WTC11 (cell line): ENCODE results near the gene B4GALNT3.

Experiments
- MXD4 ChIP-seq: fragments of 250-450 bp; sonication (Bioruptor Pico); IDR thresholded peaks from 2 replicates; pipeline ENCODE4 v1.8.0; 2021; ENCODE audit warnings: mild to moderate bottlenecking, moderate library complexity, borderline replicate concordance
- MYBL2 ChIP-seq: sonication (generic); formaldehyde crosslinking; IDR thresholded peaks from 2 replicates; pipeline ENCODE4 v1.8.1; 2023; ENCODE audit warnings: mild to moderate bottlenecking, moderate library complexity, missing genetic modification reagents
- NFYB ChIP-seq: sonication (generic); formaldehyde crosslinking; conservative IDR thresholded peaks from 2 replicates; pipeline ENCODE4 v1.8.0; 2022; ENCODE audit warnings: low read depth, missing genetic modification reagents
- NR3C1 ChIP-seq: sonication (generic); formaldehyde crosslinking; conservative IDR thresholded peaks from 2 replicates; pipeline ENCODE4 v1.8.1; 2023; ENCODE audit warnings: low read depth, mild to moderate bottlenecking, missing genetic modification reagents
- ZNF121 ChIP-seq: sonication (generic); formaldehyde crosslinking; IDR thresholded peaks from 2 replicates; pipeline ENCODE4 v1.8.0; 2023; ENCODE audit warnings: missing genetic modification reagents
- TF ChIP-seq, protein P1 (sequence below): fragments of 200-600 bp; IDR thresholded peaks from 2 replicates; pipeline ENCODE4 v1.8.0; 2022; ENCODE audit warnings: antibody characterized with exemption
- TF ChIP-seq, protein P2 (sequence below): sonication (generic); formaldehyde crosslinking; IDR thresholded peaks from 2 replicates; pipeline ENCODE4 v1.8.0; 2022; ENCODE audit warnings: mild to moderate bottlenecking, missing genetic modification reagents
- TF ChIP-seq, protein P3 (sequence below): sonication (generic); formaldehyde crosslinking; IDR thresholded peaks from 2 replicates; pipeline ENCODE4 v1.8.1; 2022; ENCODE audit warnings: low read depth, missing genetic modification reagents, borderline replicate concordance
- TF ChIP-seq, protein P4 (sequence below): sonication (generic); formaldehyde crosslinking; IDR thresholded peaks from 2 replicates; pipeline ENCODE4 v1.8.1; 2022; ENCODE audit warnings: mild to moderate bottlenecking, missing genetic modification reagents, moderate library complexity, borderline replicate concordance
- TF ChIP-seq, protein P5 (sequence below): sonication (generic); formaldehyde crosslinking; IDR thresholded peaks from 2 replicates; pipeline ENCODE4 v1.8.0; 2022; ENCODE audit warnings: mild to moderate bottlenecking, missing genetic modification reagents
- TF ChIP-seq, protein P6 (sequence below): sonication (generic); formaldehyde crosslinking; IDR thresholded peaks from 2 replicates; pipeline ENCODE4 v1.8.1; 2023; ENCODE audit warnings: mild to moderate bottlenecking, missing genetic modification reagents, moderate library complexity
- TF ChIP-seq, protein P7 (sequence below): sonication (generic); formaldehyde crosslinking; conservative IDR thresholded peaks from 2 replicates; pipeline ENCODE4 v1.8.1; 2022; ENCODE audit warnings: mild to moderate bottlenecking, missing genetic modification reagents

DNA sequence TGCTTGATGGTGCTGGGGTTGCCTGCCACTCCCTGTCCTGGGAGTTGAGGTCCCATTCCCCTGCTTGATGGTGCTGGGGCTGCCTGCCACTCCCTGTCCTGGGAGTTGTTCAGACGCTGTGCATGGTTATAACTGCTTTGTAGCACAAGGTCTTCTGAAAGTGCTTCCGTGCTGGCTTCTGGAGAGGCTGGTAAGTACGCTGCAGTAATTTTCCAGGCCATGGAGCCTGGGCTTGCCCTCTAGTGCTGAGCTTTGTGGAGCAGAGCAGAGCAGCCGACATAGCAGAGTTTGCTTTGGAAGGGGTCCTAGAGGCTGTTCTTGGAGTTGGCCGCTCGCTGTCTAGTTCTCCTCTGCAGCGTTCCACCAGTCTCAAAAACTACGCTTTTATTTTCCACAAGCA, 6.3 kb downstream of the B4GALNT3 start:
- TF ChIP-seq, protein P1, sequence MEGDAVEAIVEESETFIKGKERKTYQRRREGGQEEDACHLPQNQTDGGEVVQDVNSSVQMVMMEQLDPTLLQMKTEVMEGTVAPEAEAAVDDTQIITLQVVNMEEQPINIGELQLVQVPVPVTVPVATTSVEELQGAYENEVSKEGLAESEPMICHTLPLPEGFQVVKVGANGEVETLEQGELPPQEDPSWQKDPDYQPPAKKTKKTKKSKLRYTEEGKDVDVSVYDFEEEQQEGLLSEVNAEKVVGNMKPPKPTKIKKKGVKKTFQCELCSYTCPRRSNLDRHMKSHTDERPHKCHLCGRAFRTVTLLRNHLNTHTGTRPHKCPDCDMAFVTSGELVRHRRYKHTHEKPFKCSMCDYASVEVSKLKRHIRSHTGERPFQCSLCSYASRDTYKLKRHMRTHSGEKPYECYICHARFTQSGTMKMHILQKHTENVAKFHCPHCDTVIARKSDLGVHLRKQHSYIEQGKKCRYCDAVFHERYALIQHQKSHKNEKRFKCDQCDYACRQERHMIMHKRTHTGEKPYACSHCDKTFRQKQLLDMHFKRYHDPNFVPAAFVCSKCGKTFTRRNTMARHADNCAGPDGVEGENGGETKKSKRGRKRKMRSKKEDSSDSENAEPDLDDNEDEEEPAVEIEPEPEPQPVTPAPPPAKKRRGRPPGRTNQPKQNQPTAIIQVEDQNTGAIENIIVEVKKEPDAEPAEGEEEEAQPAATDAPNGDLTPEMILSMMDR: no peak
- no peak for TF ChIP-seq NFYB (CRISPR knock-in tag)
- TF ChIP-seq, protein P2, sequence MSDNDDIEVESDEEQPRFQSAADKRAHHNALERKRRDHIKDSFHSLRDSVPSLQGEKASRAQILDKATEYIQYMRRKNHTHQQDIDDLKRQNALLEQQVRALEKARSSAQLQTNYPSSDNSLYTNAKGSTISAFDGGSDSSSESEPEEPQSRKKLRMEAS (CRISPR knock-in tag): no peak
- TF ChIP-seq, protein P3, sequence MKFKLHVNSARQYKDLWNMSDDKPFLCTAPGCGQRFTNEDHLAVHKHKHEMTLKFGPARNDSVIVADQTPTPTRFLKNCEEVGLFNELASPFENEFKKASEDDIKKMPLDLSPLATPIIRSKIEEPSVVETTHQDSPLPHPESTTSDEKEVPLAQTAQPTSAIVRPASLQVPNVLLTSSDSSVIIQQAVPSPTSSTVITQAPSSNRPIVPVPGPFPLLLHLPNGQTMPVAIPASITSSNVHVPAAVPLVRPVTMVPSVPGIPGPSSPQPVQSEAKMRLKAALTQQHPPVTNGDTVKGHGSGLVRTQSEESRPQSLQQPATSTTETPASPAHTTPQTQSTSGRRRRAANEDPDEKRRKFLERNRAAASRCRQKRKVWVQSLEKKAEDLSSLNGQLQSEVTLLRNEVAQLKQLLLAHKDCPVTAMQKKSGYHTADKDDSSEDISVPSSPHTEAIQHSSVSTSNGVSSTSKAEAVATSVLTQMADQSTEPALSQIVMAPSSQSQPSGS (CRISPR knock-in tag): no peak
- TF ChIP-seq MXD4 (CRISPR knock-in tag): no peak
- TF ChIP-seq, protein P4, sequence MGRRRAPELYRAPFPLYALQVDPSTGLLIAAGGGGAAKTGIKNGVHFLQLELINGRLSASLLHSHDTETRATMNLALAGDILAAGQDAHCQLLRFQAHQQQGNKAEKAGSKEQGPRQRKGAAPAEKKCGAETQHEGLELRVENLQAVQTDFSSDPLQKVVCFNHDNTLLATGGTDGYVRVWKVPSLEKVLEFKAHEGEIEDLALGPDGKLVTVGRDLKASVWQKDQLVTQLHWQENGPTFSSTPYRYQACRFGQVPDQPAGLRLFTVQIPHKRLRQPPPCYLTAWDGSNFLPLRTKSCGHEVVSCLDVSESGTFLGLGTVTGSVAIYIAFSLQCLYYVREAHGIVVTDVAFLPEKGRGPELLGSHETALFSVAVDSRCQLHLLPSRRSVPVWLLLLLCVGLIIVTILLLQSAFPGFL (CRISPR knock-in tag): no peak
- no peak for TF ChIP-seq ZNF121 (CRISPR knock-in tag)
- no peak for TF ChIP-seq NR3C1 (CRISPR knock-in tag)
- TF ChIP-seq, protein P5, sequence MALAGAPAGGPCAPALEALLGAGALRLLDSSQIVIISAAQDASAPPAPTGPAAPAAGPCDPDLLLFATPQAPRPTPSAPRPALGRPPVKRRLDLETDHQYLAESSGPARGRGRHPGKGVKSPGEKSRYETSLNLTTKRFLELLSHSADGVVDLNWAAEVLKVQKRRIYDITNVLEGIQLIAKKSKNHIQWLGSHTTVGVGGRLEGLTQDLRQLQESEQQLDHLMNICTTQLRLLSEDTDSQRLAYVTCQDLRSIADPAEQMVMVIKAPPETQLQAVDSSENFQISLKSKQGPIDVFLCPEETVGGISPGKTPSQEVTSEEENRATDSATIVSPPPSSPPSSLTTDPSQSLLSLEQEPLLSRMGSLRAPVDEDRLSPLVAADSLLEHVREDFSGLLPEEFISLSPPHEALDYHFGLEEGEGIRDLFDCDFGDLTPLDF: no peak
- TF ChIP-seq, protein P6, sequence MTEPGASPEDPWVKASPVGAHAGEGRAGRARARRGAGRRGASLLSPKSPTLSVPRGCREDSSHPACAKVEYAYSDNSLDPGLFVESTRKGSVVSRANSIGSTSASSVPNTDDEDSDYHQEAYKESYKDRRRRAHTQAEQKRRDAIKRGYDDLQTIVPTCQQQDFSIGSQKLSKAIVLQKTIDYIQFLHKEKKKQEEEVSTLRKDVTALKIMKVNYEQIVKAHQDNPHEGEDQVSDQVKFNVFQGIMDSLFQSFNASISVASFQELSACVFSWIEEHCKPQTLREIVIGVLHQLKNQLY (CRISPR knock-in tag): no peak
- TF ChIP-seq, protein P7, sequence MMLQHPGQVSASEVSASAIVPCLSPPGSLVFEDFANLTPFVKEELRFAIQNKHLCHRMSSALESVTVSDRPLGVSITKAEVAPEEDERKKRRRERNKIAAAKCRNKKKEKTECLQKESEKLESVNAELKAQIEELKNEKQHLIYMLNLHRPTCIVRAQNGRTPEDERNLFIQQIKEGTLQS (CRISPR knock-in tag): no peak
- no peak for TF ChIP-seq MYBL2 (CRISPR knock-in tag)
